ACHN (cell line): Measurements from ENCODE around the gene CPEB1.

Experiments used
- DNase-seq: peaks from one replicate; pipeline ENCODE4 v3.0.0-alpha.2; 2015
- in situ Hi-C: cut with HindIII; loops from 2 replicates; pipeline ENCODE4 v1.10.0; 2017; ENCODE audit warnings: low sequenced_read_pairs, low pct_ligation_motif_present, low pct_unique_long_range_greater_than_20kb

The CPEB1 gene

DNA sequence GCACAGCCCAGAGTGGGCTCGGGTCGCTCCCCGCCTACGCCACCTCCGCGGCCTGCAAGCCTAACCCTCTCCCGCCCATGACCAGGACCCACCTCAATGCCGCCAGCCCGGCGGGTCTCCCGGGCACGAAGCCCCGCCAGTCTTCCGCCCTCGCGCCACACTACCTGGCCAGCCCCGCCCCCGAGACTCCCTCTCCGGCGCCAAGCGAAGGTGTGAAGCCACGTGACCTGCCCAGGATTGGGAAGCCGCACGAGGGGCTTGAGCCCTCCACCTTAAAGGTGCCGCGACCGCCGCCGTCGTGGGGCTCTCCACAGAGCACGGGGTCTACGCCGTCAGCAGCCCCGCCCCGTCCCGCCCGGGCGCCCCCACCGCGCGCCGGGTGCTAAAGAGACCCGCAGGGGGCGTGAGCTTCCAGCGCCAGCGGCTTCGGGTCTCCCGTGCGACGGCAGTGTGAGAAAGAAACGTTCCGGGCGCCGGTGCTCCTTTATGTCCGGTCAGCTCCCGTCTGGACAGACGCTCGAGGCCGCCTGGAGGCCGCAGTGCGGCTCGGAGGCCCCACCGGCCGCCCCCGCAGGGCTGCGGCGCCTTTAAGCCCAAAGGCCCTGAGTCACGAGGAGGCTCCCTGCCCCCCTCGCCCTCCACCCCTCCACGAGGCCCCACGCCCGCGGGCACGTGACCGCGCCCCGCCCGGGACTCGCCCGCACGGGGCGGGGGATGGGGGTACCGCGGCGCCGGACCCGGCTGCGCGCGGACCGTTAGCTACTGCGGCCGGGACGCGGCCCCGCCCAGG, at the start of gene CPEB1:
CPEB1 (minus strand) TSS at position 319 of the 790 bp plus-strand sequence. CDS start 18,904 bp downstream, outside the sequence.
- in situ Hi-C loops, result no loop called here
- DNase-seq, result peak; percentile 28

DNA sequence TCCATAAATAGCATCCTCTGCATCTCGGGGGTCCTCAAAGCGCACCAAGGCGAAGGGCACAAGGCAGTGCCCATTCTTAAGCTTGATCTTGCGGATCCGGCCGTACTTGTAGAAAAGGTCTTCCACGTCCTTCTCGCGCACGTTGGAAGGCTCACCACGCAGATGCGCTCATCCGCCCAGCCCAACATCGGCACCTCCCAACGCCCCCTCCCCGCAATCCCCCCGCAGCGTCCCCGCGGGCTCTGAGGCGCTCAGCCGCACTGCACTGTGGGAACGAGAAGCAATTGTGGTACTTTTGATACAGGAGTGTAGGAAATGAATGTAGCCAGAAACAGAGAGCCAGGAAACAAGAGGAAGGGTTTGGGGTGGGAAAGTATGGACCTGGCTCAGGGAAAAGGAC, 45.0 kb upstream of the CPEB1 start:
- no peak for DNase-seq
- in situ Hi-C loops, result no loop called here

DNA sequence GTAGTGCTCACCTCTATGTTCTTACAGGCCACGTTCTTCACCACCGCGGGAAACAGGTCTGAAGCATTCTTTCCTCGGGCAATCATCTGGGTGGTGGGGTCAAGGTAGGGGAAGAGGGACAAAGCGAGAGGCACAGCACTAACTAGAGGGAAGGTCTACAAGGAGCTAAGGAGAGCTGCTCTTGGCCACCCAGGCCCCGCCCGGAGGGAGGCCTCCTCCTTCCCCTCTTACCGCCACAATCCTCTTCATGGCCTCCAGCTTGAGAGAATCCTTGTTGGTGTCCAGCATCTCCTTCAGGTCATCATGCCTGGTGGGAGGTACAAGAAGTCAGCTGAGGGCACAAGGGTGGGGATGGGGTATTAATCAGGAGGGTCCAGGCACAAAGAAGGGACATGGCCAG, 42.0 kb upstream of the CPEB1 start:
- in situ Hi-C loops, result no loop called here
- DNase-seq, result no peak

DNA sequence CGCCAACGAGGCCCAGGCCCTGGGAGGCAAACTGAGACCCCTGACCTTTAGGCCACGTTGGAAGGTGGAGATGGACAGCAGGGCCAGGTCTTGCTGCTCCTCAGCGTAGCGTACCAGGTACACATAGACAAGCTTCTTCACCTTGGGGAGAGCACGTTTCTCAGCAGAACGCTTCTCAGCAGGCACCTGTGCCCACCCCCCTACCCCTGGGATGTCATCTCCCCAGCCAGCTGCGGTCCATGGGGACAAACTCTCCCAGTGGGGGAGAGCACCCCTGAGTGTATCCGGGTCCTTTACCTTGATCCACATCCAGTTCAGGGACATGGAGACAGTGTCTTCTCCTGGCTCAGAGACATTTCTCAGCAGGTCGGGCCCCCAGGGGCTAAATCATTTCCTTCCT, 41.5 kb upstream of the CPEB1 start:
- DNase-seq, result no peak
- in situ Hi-C loops, result no loop called here

- in situ Hi-C loops, result no loop called here
- DNase-seq, result no peak
Measured at GRCh38 chr15:82681371-82681770, 34.2 kb upstream of the CPEB1 start.

DNA sequence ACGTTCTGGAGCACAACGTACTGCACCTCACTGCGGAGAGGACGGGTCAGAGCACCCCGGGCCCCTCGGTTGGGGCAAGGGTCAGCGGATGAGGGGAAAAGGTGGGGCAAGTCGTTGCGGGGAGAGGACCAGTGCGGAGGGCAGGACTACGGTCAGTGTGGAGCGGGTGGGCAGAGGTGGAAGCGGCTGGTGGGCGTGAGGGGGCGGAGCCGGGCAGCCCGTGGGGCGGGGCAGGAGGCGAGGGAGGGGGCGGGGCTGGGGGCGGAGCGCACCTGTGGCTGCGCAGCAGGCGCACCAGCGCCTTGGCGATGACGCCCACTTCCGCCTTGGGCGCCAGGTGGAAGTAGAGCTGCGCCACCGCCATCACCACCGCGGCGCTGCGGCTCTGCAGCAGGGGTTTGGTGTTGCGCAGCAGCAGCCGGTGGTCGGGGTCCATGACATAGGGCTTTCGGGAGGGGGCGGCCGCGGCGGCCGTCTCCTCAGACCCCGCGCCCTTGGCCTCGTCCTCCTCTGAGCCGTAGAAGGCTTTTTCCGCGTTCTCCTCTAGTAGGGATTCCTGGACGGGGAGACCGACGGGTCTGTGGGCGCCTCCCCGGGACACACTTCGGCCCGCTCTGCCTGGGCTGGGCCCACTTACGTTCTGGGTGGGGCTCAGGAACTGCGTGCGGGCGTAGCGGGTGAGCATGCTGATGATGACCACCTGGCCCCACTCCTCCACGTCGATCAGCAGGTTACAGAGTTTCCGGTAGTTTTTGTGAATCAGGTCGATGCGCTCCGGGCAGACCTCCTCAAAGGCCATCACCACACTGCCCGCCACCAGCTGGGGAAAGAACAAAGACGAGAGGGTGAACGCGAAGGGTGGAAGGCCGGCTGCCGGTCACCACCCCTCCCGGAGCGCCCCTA, 33.3 kb upstream of the CPEB1 start:
- peak; percentile 32 for DNase-seq
- in situ Hi-C loops, result no loop called here

GRCh38 chr15:82679626-82680199, 32.5 kb upstream of the CPEB1 start:
- in situ Hi-C loops, result no loop called here
- no peak for DNase-seq

DNA sequence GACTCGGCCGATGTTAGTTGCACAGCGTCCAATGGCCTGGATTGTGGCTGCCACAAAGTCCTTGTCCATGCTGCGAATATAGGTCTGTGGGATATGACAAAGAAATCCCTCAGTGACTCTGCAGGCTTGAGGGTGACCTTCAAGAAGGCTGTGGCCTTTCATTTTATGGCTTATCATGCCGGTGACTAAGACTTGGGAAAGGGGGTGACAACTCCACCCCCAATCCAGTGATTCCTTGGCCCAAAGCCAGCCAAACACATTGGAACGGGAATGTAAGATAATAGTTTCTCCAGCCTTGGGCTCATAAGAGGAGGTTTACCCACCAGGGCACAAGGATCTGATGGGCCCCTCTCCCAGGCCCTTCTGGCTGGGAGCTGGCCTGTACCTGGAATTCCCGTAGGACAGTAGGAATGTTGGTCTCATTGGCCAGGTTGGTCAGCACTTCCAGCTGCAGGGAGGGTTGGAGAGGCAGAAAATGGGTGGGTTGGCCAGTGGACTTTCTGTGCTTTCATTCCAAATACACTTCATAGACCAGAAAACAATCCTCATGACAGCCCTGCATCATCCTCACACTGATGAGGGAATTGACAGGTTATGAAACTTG, 30.7 kb upstream of the CPEB1 start:
- in situ Hi-C loops, result no loop called here
- DNase-seq, result no peak

DNA sequence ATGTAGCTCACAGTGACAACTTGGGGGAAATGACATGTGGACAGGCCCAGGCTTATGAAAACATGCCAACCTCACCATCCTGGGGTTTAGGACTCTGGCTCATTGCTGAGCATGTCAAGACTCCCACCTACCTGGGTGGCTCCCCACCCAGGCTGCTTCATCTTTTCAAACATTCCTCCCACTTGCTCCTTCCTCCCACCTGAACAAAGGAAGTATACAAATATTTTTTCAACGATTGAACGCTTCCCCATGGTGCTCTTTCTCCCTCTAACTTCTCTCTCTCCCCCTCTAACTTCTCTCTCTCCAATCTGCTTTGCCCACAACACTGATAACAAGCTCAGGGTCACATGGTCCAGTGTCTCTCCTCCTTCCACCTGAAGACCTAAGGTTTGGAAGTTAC, 27.7 kb upstream of the CPEB1 start:
- no peak for DNase-seq
- in situ Hi-C loops, result no loop called here

DNA sequence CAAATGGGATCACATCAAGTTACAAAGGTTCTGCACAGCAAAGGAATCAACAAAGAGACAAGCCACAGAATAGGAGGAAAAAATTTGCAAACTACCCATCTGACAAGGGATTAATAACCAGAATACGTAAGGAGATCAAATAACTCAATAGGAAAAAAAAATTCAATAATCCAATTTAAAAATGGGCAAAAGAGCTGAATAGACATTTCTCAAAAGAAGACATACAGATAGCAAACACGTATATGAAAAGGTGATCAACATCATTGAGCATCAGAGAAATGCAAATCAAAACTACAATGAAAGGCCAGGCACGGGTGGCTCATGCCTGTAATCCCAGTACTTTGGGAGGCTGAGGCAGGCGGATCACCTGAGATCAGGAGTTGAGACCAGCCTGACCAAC, 23.5 kb upstream of the CPEB1 start:
- no peak for DNase-seq
- in situ Hi-C loops, result no loop called here

- in situ Hi-C loops, result no loop called here
- no peak for DNase-seq
Measured at GRCh38 chr15:82666606-82667005, 19.4 kb upstream of the CPEB1 start.

GRCh38 chr15:82664021-82664420, 16.9 kb upstream of the CPEB1 start:
- in situ Hi-C loops, result no loop called here

DNA sequence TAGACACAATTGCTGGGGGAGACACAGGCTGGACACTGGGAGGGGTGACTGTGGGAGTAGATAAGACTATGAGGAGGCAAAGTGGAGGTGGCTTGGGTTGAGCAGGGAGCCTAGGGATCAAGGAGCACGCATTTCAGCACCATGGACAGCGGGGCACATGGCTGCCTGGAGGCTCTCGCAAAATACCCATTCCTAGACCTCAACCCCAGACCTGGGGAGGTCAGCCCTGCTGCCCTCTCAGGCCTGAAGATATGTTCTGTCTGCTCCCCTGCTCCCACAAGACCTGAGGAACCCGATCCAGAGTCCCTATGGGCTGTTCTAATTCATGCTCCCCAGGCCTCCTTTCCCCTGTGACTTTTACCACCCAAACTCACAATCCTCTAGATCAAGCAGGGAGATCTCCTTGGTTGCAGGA, 16.0 kb upstream of the CPEB1 start:
- in situ Hi-C loops, result no loop called here
- DNase-seq, result peak; percentile 57

More at GRCh38 chr15:82664021-82664420, 16.9 kb upstream of the CPEB1 start:
- DNase-seq, result no peak

- DNase-seq, result no peak
- in situ Hi-C loops, result no loop called here
Measured at GRCh38 chr15:82662641-82663040, 15.5 kb upstream of the CPEB1 start.

DNA sequence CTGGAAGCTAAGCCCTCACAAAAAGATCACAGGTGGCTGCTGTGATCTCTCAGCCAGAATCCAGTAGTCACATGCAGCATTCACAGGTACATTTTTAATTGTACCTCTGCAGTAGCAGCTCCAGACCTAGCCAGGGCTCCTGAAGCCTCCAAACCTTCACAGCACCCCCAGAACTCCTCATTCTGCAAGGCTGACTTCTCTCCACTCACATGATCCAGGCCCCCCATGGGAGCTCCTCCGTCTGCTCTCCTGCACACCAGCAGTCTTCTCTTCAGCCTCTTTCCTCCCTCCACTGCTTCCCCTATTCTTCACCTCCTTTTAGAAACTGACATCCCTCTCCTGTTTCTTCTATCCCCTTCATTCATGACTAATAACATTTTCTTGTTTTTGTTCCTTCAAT, 13.2 kb upstream of the CPEB1 start:
- DNase-seq, result no peak
- in situ Hi-C loops, result no loop called here

- no peak for DNase-seq
- in situ Hi-C loops, result no loop called here
Measured at GRCh38 chr15:82656641-82657266, 9.6 kb upstream of the CPEB1 start.

GRCh38 chr15:82655606-82656005, 8.4 kb upstream of the CPEB1 start:
- in situ Hi-C loops, result no loop called here
- DNase-seq, result no peak

- in situ Hi-C loops, result no loop called here
- DNase-seq, result no peak
Measured at GRCh38 chr15:82653483-82654168, 6.5 kb upstream of the CPEB1 start.
